Endothelial cell of umbilical vein (primary cell): ENCODE data around the gene GCSAML. TPM values are rescaled to one million over a fixed set of nuclear protein-coding genes. Genes with fewer than 3 reads are reported as not detected.

Experiments used
- BruUV-seq: library from RNA; stranded (reverse); fragments of 400-500 nt; replicated peaks from 2 replicates; lab custom pipeline; 2021; lab: Mats Ljungman, UMichigan
- CTCF ChIA-PET: fragments of 300-600, 350-600 bp; sonication (Branson Sonifier 250); formaldehyde crosslinking; loops from one replicate; lab custom pipeline; 2021; ENCODE audit warnings: antibody characterized with exemption, inconsistent platforms; lab: Charles Lee
- POLR2A ChIA-PET: fragments of 300-600, 350-600 bp; sonication (Branson Sonifier 250); formaldehyde crosslinking; loops from one replicate; lab custom pipeline; 2021; ENCODE audit warnings: antibody characterized with exemption, inconsistent platforms; lab: Charles Lee
- DNase-seq: peaks from one replicate; pipeline ENCODE4 v3.0.0-alpha.2; 2011; ENCODE audit warnings: low read depth, low spot score
- FAIRE-seq: peaks from 2 replicates; lab custom pipeline; 2011; peaks lifted over from hg19 to GRCh38; lab: Jason Lieb, UNC
- H2AFZ ChIP-seq: 2 replicates; pipeline ENCODE4 v1.6.0; 2012; ENCODE audit warnings: low read depth, low read length, control low read depth, inconsistent platforms
- H3K27ac ChIP-seq: 2 replicates; pipeline ENCODE4 v1.5.1; 2011; ENCODE audit warnings: low read depth, mild to moderate bottlenecking, control low read depth, low read length, moderate library complexity; ENCODE audit not compliant: insufficient read depth
- H3K27me3 ChIP-seq, 2 experiments: 2 replicates each; pipeline versions ENCODE4 v1.6.0 to v1.6.1; 2011; ENCODE audit warnings: low read length in 2 of 2, mixed read lengths in 1 of 2; ENCODE audit not compliant: control insufficient read depth in 2 of 2, insufficient read depth in 2 of 2
- H3K36me3 ChIP-seq, 2 experiments: 2 replicates in 1 of 2; 3 replicates in 1 of 2; pipeline ENCODE4 v1.5.1; 2011; ENCODE audit warnings: low read length in 2 of 2, mild to moderate bottlenecking in 1 of 2, moderate library complexity in 1 of 2; ENCODE audit not compliant: control insufficient read depth in 2 of 2, insufficient read depth in 2 of 2; ENCODE audit errors: extremely low read depth in 1 of 2
- H3K4me1 ChIP-seq: 3 replicates; pipeline ENCODE4 v1.5.1; 2011; ENCODE audit warnings: mild to moderate bottlenecking, low read length; ENCODE audit not compliant: control insufficient read depth, insufficient read depth; ENCODE audit errors: extremely low read depth
- H3K4me2 ChIP-seq: 2 replicates; pipeline ENCODE4 v1.6.1; 2011; ENCODE audit warnings: low read length, control low read depth, mixed read lengths; ENCODE audit not compliant: insufficient read depth
- H3K4me3 ChIP-seq, 3 experiments: fragments of 200-600 bp in 1 of 3; sonication (generic), shearing (Covaris generic) in 1 of 3; replicated peaks in 1 of 3; 2 replicates each; pipeline ENCODE4 v1.5.1; 2011 to 2016; ENCODE audit warnings: control low read depth in 3 of 3, low read length in 3 of 3, mild to moderate bottlenecking in 2 of 3, inconsistent platforms in 1 of 3, low read depth in 1 of 3, moderate library complexity in 1 of 3; ENCODE audit not compliant: insufficient read depth in 1 of 3
- H3K79me2 ChIP-seq: 2 replicates; pipeline ENCODE4 v1.6.0; 2012; ENCODE audit warnings: low read length, inconsistent platforms; ENCODE audit not compliant: control insufficient read depth, insufficient read depth
- H3K9ac ChIP-seq: replicated peaks from 2 replicates; pipeline ENCODE3; 2011; ENCODE audit warnings: low read length, control low read depth; ENCODE audit not compliant: insufficient read depth; ENCODE audit errors: extremely low read depth
- H3K9me1 ChIP-seq: replicated peaks from 3 replicates; pipeline ENCODE4 v1.6.0; 2011; ENCODE audit warnings: mild to moderate bottlenecking, low read length; ENCODE audit not compliant: control insufficient read depth, insufficient read depth; ENCODE audit errors: extremely low read depth
- H3K9me3 ChIP-seq: replicated peaks from 2 replicates; pipeline ENCODE4 v1.5.1; 2012; ENCODE audit warnings: low read length, inconsistent platforms; ENCODE audit not compliant: control insufficient read depth, insufficient read depth
- H4K20me1 ChIP-seq: replicated peaks from 2 replicates; pipeline ENCODE3; 2011; ENCODE audit warnings: mild to moderate bottlenecking, low read length; ENCODE audit not compliant: control insufficient read depth, insufficient read depth; ENCODE audit errors: extremely low read depth
- EZH2 ChIP-seq: IDR thresholded peaks from 2 replicates; pipeline ENCODE4 v1.6.1; 2012; ENCODE audit warnings: borderline replicate concordance, low read depth, mild to moderate bottlenecking, moderate library complexity, low read length, inconsistent platforms; ENCODE audit not compliant: severe bottlenecking
- FOS ChIP-seq: IDR thresholded peaks from 2 replicates; pipeline ENCODE4 v1.6.1; 2011; ENCODE audit warnings: mild to moderate bottlenecking, low read length, moderate library complexity, borderline replicate concordance; ENCODE audit not compliant: insufficient read depth
- GATA2 ChIP-seq: IDR thresholded peaks from 2 replicates; pipeline ENCODE4 v1.7.0; 2011; ENCODE audit warnings: low read depth, mild to moderate bottlenecking, moderate library complexity, mixed read lengths, low read length; ENCODE audit not compliant: insufficient read length, insufficient read depth
- JUN ChIP-seq: IDR thresholded peaks from 2 replicates; pipeline ENCODE4 v1.6.1; 2011; ENCODE audit warnings: borderline replicate concordance, low read depth; ENCODE audit not compliant: insufficient read length, insufficient read depth
- MYC ChIP-seq: IDR thresholded peaks from one replicate; pipeline ENCODE4 v1.6.1; 2011; ENCODE audit warnings: mild to moderate bottlenecking, low read depth, low read length
- POLR2A ChIP-seq: IDR thresholded peaks from 2 replicates; pipeline ENCODE4 v1.6.1; 2012; ENCODE audit warnings: low read depth, mild to moderate bottlenecking, control low read depth, low read length
- POLR2AphosphoS5 ChIP-seq: IDR thresholded peaks from 2 replicates; pipeline ENCODE4 v1.6.1; 2012; ENCODE audit warnings: low read depth, mild to moderate bottlenecking, control low read depth, low read length, moderate library complexity; ENCODE audit not compliant: insufficient read depth
- dilution Hi-C: fragments of 300-500 bp; cut with MboI; formaldehyde crosslinking; loops from one replicate; pipeline ENCODE4 v1.15.0; 2019; ENCODE audit warnings: low sequenced_read_pairs; ENCODE audit not compliant: extremely low pct_ligation_motif_present
- intact Hi-C: fragments of 100-400 bp; cut with micrococcal nuclease; formaldehyde crosslinking; loops from one replicate; pipeline ENCODE4 v1.10.0; 2022
- polyA plus RNA-seq, 4 experiments: library from polyadenylated mRNA; depleted of rRNA in 3 of 4; stranded (reverse) in 3 of 4; unstranded in 1 of 4; fragments of >200 nt; gene quantifications; 2 replicates each; pipeline versions ENCODE4 v1.2.1 to v1.2.3, GENCODE V29; 2011 to 2012; ENCODE audit warnings: missing spikeins in 1 of 4
- total RNA-seq: library from RNA; stranded (reverse); gene quantifications from 2 replicates; pipeline ENCODE4 v1.2.3, GENCODE V29; 2021
- TF ChIP-seq, protein P1 (sequence below): IDR thresholded peaks from 2 replicates; pipeline ENCODE4 v1.6.1; 2011; ENCODE audit not compliant: insufficient read depth, insufficient read length
- TF ChIP-seq, protein P2 (sequence below), 2 donors: IDR thresholded peaks; 1 replicate in 1 of 2; 2 replicates in 1 of 2; pipeline ENCODE4 v1.5.1; 2011; ENCODE audit warnings: low read length in 2 of 2, mild to moderate bottlenecking in 2 of 2, moderate library complexity in 2 of 2, control low read depth in 1 of 2, inconsistent platforms in 1 of 2, low read depth in 1 of 2; ENCODE audit not compliant: insufficient read depth in 1 of 2; ENCODE audit errors: extremely low read depth in 1 of 2

Gene GCSAML
- total and polyA plus RNA-seq, 2 donors (not counting 3 experiments of a cell fraction or from before 2014, with no cell fraction given): not detected

DNA sequence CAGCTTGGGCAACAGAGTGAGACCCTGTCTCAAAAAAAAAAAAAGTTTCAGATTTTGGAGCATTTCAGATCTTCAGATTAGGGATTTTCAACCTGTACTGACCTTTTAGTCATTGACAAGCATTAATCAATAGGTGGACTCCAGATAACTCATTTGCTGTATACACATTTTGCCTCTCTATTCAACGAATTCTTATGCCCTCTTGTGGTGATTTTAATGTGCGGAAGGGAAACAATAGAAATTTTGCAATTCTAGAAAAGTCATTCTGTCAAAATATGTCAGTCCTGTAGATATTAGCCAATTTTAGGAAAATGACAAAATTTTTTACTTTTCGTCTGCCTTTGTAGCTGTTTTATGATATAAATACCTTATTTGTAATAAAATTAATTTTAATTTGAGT lies 27.6 kb downstream of the GCSAML start:
- Histone ChIP-seq H3K27me3 (no peaks in the 10 kb centered on the region), H3K4me1 (no peaks in the 10 kb centered on the region), H3K4me3 (no peak overlapping the region), H3K4me2 (no peak overlapping the region), H3K36me3 (no peaks in the 10 kb centered on the region), H2AFZ (no peak overlapping the region), H3K27ac (no peak overlapping the region), H3K9me1 (no peaks in the 10 kb centered on the region), H3K9me3 (peaks cover 2% of the 10 kb centered on the region), H4K20me1 (no peaks in the 10 kb centered on the region), H3K9ac (no peak overlapping the region), H3K79me2 (no peaks in the 10 kb centered on the region)
- dilution Hi-C loops (no loop called here), intact Hi-C loops (loop anchor here (1.0 kb wide), 1 partner anchor 186 kb away; no protein-coding TSS in a partner anchor)
- POLR2A ChIA-PET: no interaction called here
- BruUV-seq: no TSS peak
- CTCF ChIA-PET: no interaction called here
- DNase-seq (no peak), FAIRE-seq (no peak)
- TF ChIP-seq EZH2 (no peak), GATA2 (no peak), POLR2A (no peak), JUN (no peak), MYC (no peak), FOS (no peak), POLR2AphosphoS5 (no peak)
- TF ChIP-seq, protein P1, sequence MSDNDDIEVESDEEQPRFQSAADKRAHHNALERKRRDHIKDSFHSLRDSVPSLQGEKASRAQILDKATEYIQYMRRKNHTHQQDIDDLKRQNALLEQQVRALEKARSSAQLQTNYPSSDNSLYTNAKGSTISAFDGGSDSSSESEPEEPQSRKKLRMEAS: no peak

DNA sequence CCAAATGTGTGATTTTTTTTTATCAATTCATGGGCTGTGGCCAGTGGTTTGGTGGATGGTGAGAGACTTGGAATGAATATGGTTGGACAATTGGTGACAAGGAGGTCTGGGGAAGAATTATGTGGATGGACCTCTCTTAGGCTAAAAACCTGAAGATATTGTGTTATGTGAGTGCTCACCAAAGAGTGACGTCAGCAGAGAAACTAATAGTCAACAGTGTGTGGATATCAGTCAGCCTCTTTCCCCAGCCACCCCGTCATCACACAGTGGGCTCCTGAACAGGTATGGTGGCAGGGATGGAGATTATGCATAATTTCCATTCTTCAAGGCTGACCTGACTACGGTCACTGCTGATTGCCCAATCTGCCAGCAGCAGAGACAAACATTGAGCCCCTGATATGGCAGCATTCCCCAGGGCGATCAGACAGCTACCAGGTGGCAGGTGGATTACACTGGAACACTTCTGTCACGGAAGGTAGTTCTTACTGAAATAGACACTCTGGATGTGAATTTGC lies 30.1 kb downstream of the GCSAML start:
- FAIRE-seq: no peak
- DNase-seq: no peak
- Histone ChIP-seq H2AFZ (no peak overlapping the region), H3K4me3 (no peak overlapping the region), H3K4me1 (no peaks in the 10 kb centered on the region), H3K27me3 (no peaks in the 10 kb centered on the region), H3K4me2 (no peak overlapping the region), H3K9me3 (no peaks in the 10 kb centered on the region), H3K9ac (no peak overlapping the region), H3K9me1 (no peaks in the 10 kb centered on the region), H4K20me1 (no peaks in the 10 kb centered on the region), H3K36me3 (no peaks in the 10 kb centered on the region), H3K27ac (no peak overlapping the region), H3K79me2 (no peaks in the 10 kb centered on the region)
- CTCF ChIA-PET: no interaction called here
- BruUV-seq: no TSS peak
- dilution Hi-C loops: no loop called here
- TF ChIP-seq, protein P2, sequence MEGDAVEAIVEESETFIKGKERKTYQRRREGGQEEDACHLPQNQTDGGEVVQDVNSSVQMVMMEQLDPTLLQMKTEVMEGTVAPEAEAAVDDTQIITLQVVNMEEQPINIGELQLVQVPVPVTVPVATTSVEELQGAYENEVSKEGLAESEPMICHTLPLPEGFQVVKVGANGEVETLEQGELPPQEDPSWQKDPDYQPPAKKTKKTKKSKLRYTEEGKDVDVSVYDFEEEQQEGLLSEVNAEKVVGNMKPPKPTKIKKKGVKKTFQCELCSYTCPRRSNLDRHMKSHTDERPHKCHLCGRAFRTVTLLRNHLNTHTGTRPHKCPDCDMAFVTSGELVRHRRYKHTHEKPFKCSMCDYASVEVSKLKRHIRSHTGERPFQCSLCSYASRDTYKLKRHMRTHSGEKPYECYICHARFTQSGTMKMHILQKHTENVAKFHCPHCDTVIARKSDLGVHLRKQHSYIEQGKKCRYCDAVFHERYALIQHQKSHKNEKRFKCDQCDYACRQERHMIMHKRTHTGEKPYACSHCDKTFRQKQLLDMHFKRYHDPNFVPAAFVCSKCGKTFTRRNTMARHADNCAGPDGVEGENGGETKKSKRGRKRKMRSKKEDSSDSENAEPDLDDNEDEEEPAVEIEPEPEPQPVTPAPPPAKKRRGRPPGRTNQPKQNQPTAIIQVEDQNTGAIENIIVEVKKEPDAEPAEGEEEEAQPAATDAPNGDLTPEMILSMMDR (IDR thresholded peaks at IDR 0.05; ENCODE audit: extremely low read depth in 1 of 2, insufficient read depth in 1 of 2, low read depth in 1 of 2, low read length in 2 of 2): no peak
- no peak for TF ChIP-seq MYC
- TF ChIP-seq JUN: no peak
- TF ChIP-seq, protein P1: no peak
- no peak for TF ChIP-seq EZH2
- TF ChIP-seq FOS: no peak
- TF ChIP-seq GATA2: no peak
- TF ChIP-seq POLR2AphosphoS5: no peak
- TF ChIP-seq POLR2A: no peak
- intact Hi-C loops: no loop called here
- POLR2A ChIA-PET: no interaction called here
